HepG2 (cell line): Measurements from ENCODE around the gene HPD. TPM values are rescaled to one million over a fixed set of nuclear protein-coding genes. Genes with fewer than 3 reads are reported as not detected.

ENCODE experiments used
- ATAC-seq: fragments of 200-7000 bp; cut with Tn5 transposase; 3 replicates; pipeline ENCODE4 v1.9.1; 2020; ENCODE audit warnings: mild to moderate bottlenecking, moderate library complexity
- BruUV-seq: library from RNA; stranded (reverse); fragments of 400-500 nt; replicated peaks from 2 replicates; lab custom pipeline; 2021; lab: Mats Ljungman, UMichigan
- CTCF ChIA-PET: fragments of 300-600 bp; formaldehyde crosslinking; extraction: SDS; loops from one replicate; lab custom pipeline; 2021; ENCODE audit warnings: low total read pairs, inconsistent platforms, low intra/inter-chr PET ratio; lab: Yijun Ruan, JAX
- POLR2A ChIA-PET: fragments of 350-600 bp; sonication (Branson Sonifier 250); formaldehyde crosslinking; loops from one replicate; lab custom pipeline; 2020; ENCODE audit warnings: antibody characterized with exemption, inconsistent platforms; lab: Yijun Ruan, JAX
- DNase-seq: peaks from one replicate; pipeline ENCODE4 v3.0.0-alpha.2; 2015; ENCODE audit warnings: low spot score
- FAIRE-seq: peaks from 3 replicates; lab custom pipeline; 2011; peaks lifted over from hg19 to GRCh38; lab: Jason Lieb, UNC
- H2AFZ ChIP-seq: one replicate; pipeline ENCODE4 v1.6.1; 2011; ENCODE audit warnings: low read length, inconsistent platforms
- H3K27ac ChIP-seq: fragments of 300-600 bp; 3 replicates; pipeline ENCODE4 v1.8.0; 2011; ENCODE audit warnings: mixed run types, mild to moderate bottlenecking, mixed read lengths, low read length, inconsistent platforms; ENCODE audit not compliant: insufficient read depth; ENCODE audit errors: extremely low read length
- H3K27me3 ChIP-seq, 2 experiments: fragments of 200-600 bp in 1 of 2; 2 replicates in 1 of 2; 3 replicates in 1 of 2; pipeline versions ENCODE4 v1.6.0 to v1.8.0; 2011; ENCODE audit warnings: low read length in 2 of 2, mild to moderate bottlenecking in 2 of 2, moderate library complexity in 2 of 2, inconsistent platforms in 1 of 2; ENCODE audit not compliant: insufficient read depth in 2 of 2, control insufficient read depth in 1 of 2
- H3K36me3 ChIP-seq, 2 experiments: fragments of 200-600 bp in 1 of 2; replicated peaks in 1 of 2; 2 replicates in 1 of 2; 3 replicates in 1 of 2; pipeline versions ENCODE4 v1.5.1 to v1.8.0; 2011; ENCODE audit warnings: low read length in 2 of 2, inconsistent platforms in 1 of 2; ENCODE audit not compliant: insufficient read depth in 2 of 2, control insufficient read depth in 1 of 2
- H3K4me1 ChIP-seq: 2 replicates; pipeline ENCODE4 v1.5.1; 2012; ENCODE audit warnings: low read length, inconsistent platforms; ENCODE audit not compliant: insufficient read depth
- H3K4me2 ChIP-seq: 2 replicates; pipeline ENCODE4 v1.6.0; 2011; ENCODE audit warnings: low read depth, low read length, inconsistent platforms
- H3K4me3 ChIP-seq, 3 experiments: fragments of 200-600 bp in 1 of 3; sonication (generic), shearing (Covaris generic) in 1 of 3; replicated peaks in 1 of 3; 2 replicates each; pipeline ENCODE4 v1.5.1; 2011 to 2016; ENCODE audit warnings: low read length in 3 of 3, inconsistent platforms in 2 of 3, low read depth in 2 of 3, mild to moderate bottlenecking in 2 of 3, control low read depth in 1 of 3, mixed read lengths in 1 of 3; ENCODE audit not compliant: insufficient read depth in 1 of 3
- H3K79me2 ChIP-seq: one replicate; pipeline ENCODE4 v1.6.1; 2011; ENCODE audit warnings: low read length, inconsistent platforms; ENCODE audit not compliant: insufficient read depth
- H3K9ac ChIP-seq: 2 replicates; pipeline ENCODE4 v1.6.0; 2011; ENCODE audit warnings: mild to moderate bottlenecking, low read depth, low read length, inconsistent platforms; ENCODE audit not compliant: insufficient read depth
- H3K9me3 ChIP-seq: 2 replicates; pipeline ENCODE4 v1.5.1; 2012; ENCODE audit warnings: mild to moderate bottlenecking, low read length
- H4K20me1 ChIP-seq: 2 replicates; pipeline ENCODE4 v1.6.0; 2011; ENCODE audit warnings: inconsistent platforms, mild to moderate bottlenecking, low read length, moderate library complexity; ENCODE audit not compliant: insufficient read depth
- FOXM1 ChIP-seq: sonication (generic); formaldehyde crosslinking; IDR thresholded peaks from 2 replicates; pipeline ENCODE4 v1.5.0; 2020; ENCODE audit warnings: missing genetic modification reagents
- HBP1 ChIP-seq: IDR thresholded peaks from 2 replicates; pipeline ENCODE4 v1.6.1; 2016; ENCODE audit warnings: low read depth, control low read depth
- HDAC2 ChIP-seq: sonication (generic); formaldehyde crosslinking; IDR thresholded peaks from 2 replicates; pipeline ENCODE4 v1.4.0; 2020; ENCODE audit warnings: missing genetic modification reagents
- MAX ChIP-seq: IDR thresholded peaks from 2 replicates; pipeline ENCODE4 v1.6.1; 2012; ENCODE audit warnings: inconsistent platforms
- PAX8 ChIP-seq: sonication (generic); formaldehyde crosslinking; IDR thresholded peaks from 2 replicates; pipeline ENCODE4 v1.8.0; 2022; ENCODE audit warnings: mild to moderate bottlenecking, missing genetic modification reagents, borderline replicate concordance
- RBFOX2 ChIP-seq: fragments of 200-400 bp; formaldehyde crosslinking; IDR thresholded peaks from 2 replicates; pipeline ENCODE4 v1.6.1; 2017; ENCODE audit warnings: low read depth, mild to moderate bottlenecking, low read length
- RFX1 ChIP-seq: fragments of 450-650 bp; IDR thresholded peaks from 2 replicates; pipeline ENCODE4 v1.6.1; 2017
- SAP130 ChIP-seq: IDR thresholded peaks from 2 replicates; pipeline ENCODE4 v1.6.1; 2016; ENCODE audit warnings: low read depth
- SPEN ChIP-seq: sonication (generic); formaldehyde crosslinking; IDR thresholded peaks from 2 replicates; pipeline ENCODE4 v1.5.1; 2020; ENCODE audit warnings: low read depth, mild to moderate bottlenecking, missing genetic modification reagents
- STAT5B ChIP-seq: sonication (generic); formaldehyde crosslinking; IDR thresholded peaks from 2 replicates; pipeline ENCODE4 v1.4.0; 2020; ENCODE audit warnings: missing genetic modification reagents
- TGIF2 ChIP-seq: IDR thresholded peaks from 2 replicates; pipeline ENCODE4 v1.6.1; 2016; ENCODE audit warnings: control low read depth, missing compliant biosample characterization
- ZFP36L2 ChIP-seq: sonication (generic); formaldehyde crosslinking; IDR thresholded peaks from 2 replicates; pipeline ENCODE4 v1.4.0; 2020; ENCODE audit warnings: missing genetic modification reagents
- ZFP62 ChIP-seq: sonication (generic); formaldehyde crosslinking; IDR thresholded peaks from 2 replicates; pipeline ENCODE4 v1.4.0; 2020; ENCODE audit warnings: missing genetic modification reagents
- ZNF10 ChIP-seq: sonication (generic); formaldehyde crosslinking; IDR thresholded peaks from 2 replicates; pipeline ENCODE4 v1.4.0; 2020; ENCODE audit warnings: mild to moderate bottlenecking, low read depth, missing genetic modification reagents, borderline replicate concordance
- ZNF143 ChIP-seq: sonication (generic); formaldehyde crosslinking; IDR thresholded peaks from 2 replicates; pipeline ENCODE4 v1.4.0; 2020; ENCODE audit warnings: missing genetic modification reagents
- ZNF251 ChIP-seq: sonication (generic); formaldehyde crosslinking; IDR thresholded peaks from 2 replicates; pipeline ENCODE4 v1.9.0; 2021; ENCODE audit warnings: mild to moderate bottlenecking, missing genetic modification reagents
- ZNF280D ChIP-seq: sonication (generic); formaldehyde crosslinking; IDR thresholded peaks from 2 replicates; pipeline ENCODE4 v1.5.1; 2020; ENCODE audit warnings: mild to moderate bottlenecking, missing genetic modification reagents
- ZNF30 ChIP-seq: sonication (generic); formaldehyde crosslinking; IDR thresholded peaks from 2 replicates; pipeline ENCODE4 v1.5.0; 2020; ENCODE audit warnings: mild to moderate bottlenecking, missing genetic modification reagents
- ZNF317 ChIP-seq: sonication (generic); formaldehyde crosslinking; IDR thresholded peaks from 2 replicates; pipeline ENCODE4 v1.5.0; 2020; ENCODE audit warnings: mild to moderate bottlenecking, missing genetic modification reagents
- ZNF543 ChIP-seq: sonication (generic); formaldehyde crosslinking; IDR thresholded peaks from 2 replicates; pipeline ENCODE4 v1.4.0; 2020; ENCODE audit warnings: mild to moderate bottlenecking, missing genetic modification reagents
- ZNF562 ChIP-seq: sonication (generic); formaldehyde crosslinking; IDR thresholded peaks from 2 replicates; pipeline ENCODE4 v1.8.0; 2022; ENCODE audit warnings: missing genetic modification reagents, borderline replicate concordance
- ZNF709 ChIP-seq: sonication (generic); formaldehyde crosslinking; IDR thresholded peaks from 2 replicates; pipeline ENCODE4 v1.5.0; 2020; ENCODE audit warnings: mild to moderate bottlenecking, missing genetic modification reagents
- ZNF781 ChIP-seq: sonication (generic); formaldehyde crosslinking; IDR thresholded peaks from 2 replicates; pipeline ENCODE4 v1.5.1; 2020; ENCODE audit warnings: borderline replicate concordance, mild to moderate bottlenecking, missing genetic modification reagents; ENCODE audit errors: not compliant biosample characterization
- ZSCAN20 ChIP-seq: sonication (generic); formaldehyde crosslinking; IDR thresholded peaks from 2 replicates; pipeline ENCODE4 v1.4.0; 2020; ENCODE audit warnings: missing genetic modification reagents, mild to moderate bottlenecking, borderline replicate concordance
- WGBS: methylation state at CpG from one replicate; pipeline ENCODE4 v1.1.6; 2017; ENCODE audit warnings: low lambda C conversion rate; 5-methylcytosine and 5-hydroxymethylcytosine counted together
- in situ Hi-C: cut with HindIII; loops from 2 replicates; pipeline ENCODE4 v1.10.0; 2017; ENCODE audit warnings: low pct_unique_long_range_greater_than_20kb; ENCODE audit not compliant: extremely low pct_ligation_motif_present
- intact Hi-C: fragments of 100-400 bp; cut with micrococcal nuclease; formaldehyde crosslinking; loops from one replicate; pipeline ENCODE4 v1.10.0; 2022; ENCODE audit not compliant: unreplicated experiment
- polyA plus RNA-seq, 8 experiments: library from polyadenylated mRNA; depleted of rRNA in 3 of 8; stranded (reverse) in 7 of 8; unstranded in 1 of 8; fragments of >200 nt; fragmentation: Illumina TruSeq in 4 of 8; extraction: Trizol in 4 of 8; gene quantifications; 2 replicates each; pipeline versions ENCODE4 v1.2.1 to v1.2.3, GENCODE V29; 2011 to 2016; ENCODE audit warnings: low read depth in 4 of 8, missing spikeins in 1 of 8, mixed read lengths in 1 of 8; ENCODE audit not compliant: insufficient read depth in 1 of 8
- total RNA-seq, 5 experiments: library from RNA; depleted of rRNA; stranded (reverse); fragments of >200 nt; fragmentation: Illumina TruSeq; extraction: Trizol; gene quantifications; 2 replicates each; pipeline ENCODE4 v1.2.3, GENCODE V29; 2016; ENCODE audit warnings: low read depth in 1 of 5

The HPD gene
- total and polyA plus RNA-seq, 2 of the 13 experiments (the other 11 are each of a cell fraction or from before 2014, with no cell fraction given): 120 to 195 TPM

GRCh38 chr12:121806009-121806545 is 52.6 kb downstream of the HPD start:
- 0 out of 2 replicates have a peak, but pooled peaks cover 5% of the 10 kb centered on the region for H4K20me1 ChIP-seq
- H2AFZ ChIP-seq: no peak overlapping the region
- H3K9ac ChIP-seq: peak overlapping the region; percentile 98
- BruUV-seq: no TSS peak
- H3K4me3 ChIP-seq: peak overlapping the region; percentile 71 to 88 (median 79)
- peaks cover 44% of the 10 kb centered on the region for H3K79me2 ChIP-seq
- CTCF ChIA-PET: no interaction called here
- H3K27me3 ChIP-seq: no peaks in the 10 kb centered on the region; a peak in 1 of 5 replicates
- H3K4me2 ChIP-seq: peak overlapping the region; percentile 100
- DNase-seq (no peak), FAIRE-seq (no peak), ATAC-seq (no peak)
- peak overlapping the region; percentile 40 for H3K27ac ChIP-seq
- peaks cover 31% of the 10 kb centered on the region for H3K4me1 ChIP-seq
- intact Hi-C loops (no loop called here), in situ Hi-C loops (no loop called here)
- POLR2A ChIA-PET: interaction anchor here (0.8 to 14.5 kb wide), 2 partner anchors 9 to 82 kb away, joined by 4 to 393 read pairs; partner anchors contain the start of genes PSMD9, RHOF and SETD1B
- peaks cover 12 to 16% of the 10 kb centered on the region in 2 experiments; a peak in 3 of 5 replicates for H3K36me3 ChIP-seq
- 34% methylated on average over 13 of the region's 16 CpGs for WGBS
- H3K9me3 ChIP-seq: no peaks in the 10 kb centered on the region
- TF ChIP-seq PAX8 (CRISPR knock-in tag): no peak
- TF ChIP-seq MAX: peak; percentile 66
- no peak for TF ChIP-seq HDAC2 (CRISPR knock-in tag)
- TF ChIP-seq RFX1: peak; percentile 37; the same call in 1 of the 2 replicates
- no peak for TF ChIP-seq SPEN
- no peak for TF ChIP-seq STAT5B (CRISPR knock-in tag)
- TF ChIP-seq ZFP36L2 (CRISPR knock-in tag): no peak
- TF ChIP-seq ZNF781: peak; percentile 12
- TF ChIP-seq RBFOX2: no peak
- TF ChIP-seq ZFP62 (CRISPR knock-in tag): no peak
- TF ChIP-seq HBP1 (CRISPR knock-in tag): peak; percentile 68
- TF ChIP-seq ZNF143 (CRISPR knock-in tag): no peak
- no peak for TF ChIP-seq ZNF30 (CRISPR knock-in tag)
- no peak for TF ChIP-seq ZNF280D (CRISPR knock-in tag)
- no peak for TF ChIP-seq ZNF317 (CRISPR knock-in tag)
- TF ChIP-seq ZNF543 (CRISPR knock-in tag): no peak
- TF ChIP-seq TGIF2: 0 out of 2 replicates have a peak, but pooled peaks have one; percentile 39
- no peak for TF ChIP-seq ZSCAN20 (CRISPR knock-in tag)
- no peak for TF ChIP-seq ZNF562 (CRISPR knock-in tag)
- TF ChIP-seq ZNF10 (CRISPR knock-in tag): no peak
- no peak for TF ChIP-seq ZNF251 (CRISPR knock-in tag)
- TF ChIP-seq FOXM1 (CRISPR knock-in tag): no peak
- no peak for TF ChIP-seq ZNF709 (CRISPR knock-in tag)
- peak; percentile 66 for TF ChIP-seq SAP130 (CRISPR knock-in tag)
